Measurements from ENCODE around the gene TGM2. TPM values are rescaled to one million over a fixed set of nuclear protein-coding genes. Genes with fewer than 3 reads are reported as not detected.
"Not testable (repeated sequence)": the region's sequence is repeated elsewhere in the genome, so short reads cannot be mapped to it uniquely, and the experiment has no call there.

TGM2 gene
- total RNA-seq, 1 donor from 2014 or later: 131 TPM

GRCh38 chr20:38102206-38102605, 62.9 kb downstream of the TGM2 start:
- not testable (repeated sequence) for DNase-seq (ENCODE audit: low spot score)

- DNase-seq (ENCODE audit: low spot score): no peak
Measured at GRCh38 chr20:38098952-38099351, 66.1 kb downstream of the TGM2 start.

GRCh38 chr20:38095017-38095686, 69.9 kb downstream of the TGM2 start:
- no peak for DNase-seq (ENCODE audit: low spot score)

GRCh38 chr20:38094373-38094891, 70.6 kb downstream of the TGM2 start:
- DNase-seq (ENCODE audit: low spot score): no peak

- DNase-seq (ENCODE audit: low spot score): no peak
Measured at GRCh38 chr20:38093641-38094077, 71.4 kb downstream of the TGM2 start.

- no peak for DNase-seq (ENCODE audit: low spot score)
Measured at GRCh38 chr20:38092915-38093314, 72.2 kb downstream of the TGM2 start.

- no peak for DNase-seq (ENCODE audit: low spot score)
Measured at GRCh38 chr20:38092260-38092857, 72.7 kb downstream of the TGM2 start.

- DNase-seq (ENCODE audit: low spot score): no peak
Measured at GRCh38 chr20:38091441-38092216, 73.4 kb downstream of the TGM2 start.

- no peak for DNase-seq (ENCODE audit: low spot score)
Measured at GRCh38 chr20:38090061-38090460, 75.0 kb downstream of the TGM2 start.

- no peak for DNase-seq (ENCODE audit: low spot score)
Measured at GRCh38 chr20:38089500-38089899, 75.6 kb downstream of the TGM2 start.

GRCh38 chr20:38085026-38085425, 80.0 kb downstream of the TGM2 start:
- no peak for DNase-seq (ENCODE audit: low spot score)

- DNase-seq (ENCODE audit: low spot score): no peak
Measured at GRCh38 chr20:38084425-38084951, 80.6 kb downstream of the TGM2 start.

- DNase-seq (ENCODE audit: low spot score): no peak
Measured at GRCh38 chr20:38083338-38084048, 81.6 kb downstream of the TGM2 start.

- DNase-seq (ENCODE audit: low spot score): no peak
Measured at GRCh38 chr20:38082894-38083293, 82.2 kb downstream of the TGM2 start.

GRCh38 chr20:38081575-38081974, 83.5 kb downstream of the TGM2 start:
- DNase-seq (ENCODE audit: low spot score): no peak

- DNase-seq (ENCODE audit: low spot score): no peak
Measured at GRCh38 chr20:38079353-38079752, 85.7 kb downstream of the TGM2 start.

GRCh38 chr20:38078084-38078483, 87.0 kb downstream of the TGM2 start:
- no peak for DNase-seq (ENCODE audit: low spot score)

Data from mesenteric fat pad (tissue), 1 donor.